Measurements from ENCODE around the gene MAK. TPM values are rescaled to one million over a fixed set of nuclear protein-coding genes. Genes with fewer than 3 reads are reported as not detected.

MAK gene
- total and polyA plus RNA-seq, 2 experiments from 2014 or later: 0.35 to 1.6 TPM

DNA sequence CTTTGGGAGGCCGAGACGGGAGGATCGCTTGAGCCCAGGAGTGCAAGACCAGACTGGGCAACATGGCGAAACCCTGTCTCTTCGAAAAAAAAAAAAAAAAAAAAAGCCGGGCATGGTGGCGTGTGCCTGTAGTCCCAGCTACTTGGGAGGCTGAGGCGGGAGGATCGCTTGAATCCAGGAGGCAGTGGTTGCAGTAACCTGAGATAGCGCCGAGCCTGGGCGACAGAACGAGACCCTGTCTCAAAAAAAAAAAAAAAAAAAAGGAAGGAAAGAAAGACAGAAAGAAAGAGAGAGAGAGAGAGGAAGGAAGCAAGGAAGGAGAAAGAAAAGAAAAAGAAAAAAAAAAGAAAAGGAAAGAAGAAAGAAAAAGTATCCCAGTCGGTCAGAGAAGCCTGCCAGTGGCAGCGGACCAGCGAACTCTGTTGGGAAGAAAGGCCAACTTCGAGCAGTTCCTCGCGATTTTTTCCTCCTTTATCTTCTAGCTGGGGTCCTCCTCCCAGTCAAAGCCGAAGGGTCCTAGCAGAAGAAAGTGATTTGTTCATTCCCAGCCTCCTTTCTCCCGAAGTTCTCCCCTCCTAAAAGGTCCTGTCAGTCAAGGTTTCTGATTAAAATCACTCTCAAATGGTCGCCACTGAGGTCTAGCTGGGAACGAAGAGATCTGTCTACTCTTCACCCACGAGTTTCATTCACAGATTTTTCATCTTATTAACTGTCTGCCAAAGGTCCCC is 46.1 kb upstream of the MAK start:
- peak overlapping the region; percentile 93 for H3K4me2 ChIP-seq
- 0 out of 2 replicates have a peak, but pooled peaks cover 2% of the 10 kb centered on the region for H3F3A ChIP-seq (replicated peaks; ENCODE audit: low read depth)
- H3K79me2 ChIP-seq (replicated peaks; ENCODE audit: insufficient read depth): no peaks in the 10 kb centered on the region
- Mint-ChIP-seq H3K4me3 (peak overlapping the region; percentile 82), H3K27me3 (ENCODE audit: insufficient read depth, low read depth, poor library complexity) (peaks cover 74% of the 10 kb centered on the region), H3K4me1 (peaks cover 8% of the 10 kb centered on the region), H3K27ac (no peak overlapping the region), H3K9me3 (no peaks in the 10 kb centered on the region; the same call in 2 of the 3 replicates), H3K36me3 (ENCODE audit: low read depth) (no peaks in the 10 kb centered on the region)
- H3K27me3 ChIP-seq (ENCODE audit: insufficient read depth): peaks cover 66% of the 10 kb centered on the region
- peak overlapping the region; percentile 97 for H2AFZ ChIP-seq
- no peaks in the 10 kb centered on the region for H3K36me3 ChIP-seq (ENCODE audit: insufficient read depth)
- no peak for ATAC-seq
- TF ChIP-seq, protein P1, sequence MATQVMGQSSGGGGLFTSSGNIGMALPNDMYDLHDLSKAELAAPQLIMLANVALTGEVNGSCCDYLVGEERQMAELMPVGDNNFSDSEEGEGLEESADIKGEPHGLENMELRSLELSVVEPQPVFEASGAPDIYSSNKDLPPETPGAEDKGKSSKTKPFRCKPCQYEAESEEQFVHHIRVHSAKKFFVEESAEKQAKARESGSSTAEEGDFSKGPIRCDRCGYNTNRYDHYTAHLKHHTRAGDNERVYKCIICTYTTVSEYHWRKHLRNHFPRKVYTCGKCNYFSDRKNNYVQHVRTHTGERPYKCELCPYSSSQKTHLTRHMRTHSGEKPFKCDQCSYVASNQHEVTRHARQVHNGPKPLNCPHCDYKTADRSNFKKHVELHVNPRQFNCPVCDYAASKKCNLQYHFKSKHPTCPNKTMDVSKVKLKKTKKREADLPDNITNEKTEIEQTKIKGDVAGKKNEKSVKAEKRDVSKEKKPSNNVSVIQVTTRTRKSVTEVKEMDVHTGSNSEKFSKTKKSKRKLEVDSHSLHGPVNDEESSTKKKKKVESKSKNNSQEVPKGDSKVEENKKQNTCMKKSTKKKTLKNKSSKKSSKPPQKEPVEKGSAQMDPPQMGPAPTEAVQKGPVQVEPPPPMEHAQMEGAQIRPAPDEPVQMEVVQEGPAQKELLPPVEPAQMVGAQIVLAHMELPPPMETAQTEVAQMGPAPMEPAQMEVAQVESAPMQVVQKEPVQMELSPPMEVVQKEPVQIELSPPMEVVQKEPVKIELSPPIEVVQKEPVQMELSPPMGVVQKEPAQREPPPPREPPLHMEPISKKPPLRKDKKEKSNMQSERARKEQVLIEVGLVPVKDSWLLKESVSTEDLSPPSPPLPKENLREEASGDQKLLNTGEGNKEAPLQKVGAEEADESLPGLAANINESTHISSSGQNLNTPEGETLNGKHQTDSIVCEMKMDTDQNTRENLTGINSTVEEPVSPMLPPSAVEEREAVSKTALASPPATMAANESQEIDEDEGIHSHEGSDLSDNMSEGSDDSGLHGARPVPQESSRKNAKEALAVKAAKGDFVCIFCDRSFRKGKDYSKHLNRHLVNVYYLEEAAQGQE (IDR thresholded peaks at IDR 0.05; ENCODE audit: unreplicated experiment): no peak
- TF ChIP-seq POLR2AphosphoS5 (IDR thresholded peaks at IDR 0.05; ENCODE audit: low read depth) (no peak), ZNF331 (CRISPR knock-in tag; IDR thresholded peaks at IDR 0.05; ENCODE audit: low read depth) (no peak), EZH2phosphoT487 (IDR thresholded peaks at IDR 0.05; ENCODE audit: unreplicated experiment) (no peak), ZNF114 (CRISPR knock-in tag; IDR thresholded peaks at IDR 0.05) (no peak), STAT1 (IDR thresholded peaks at IDR 0.05; ENCODE audit: unreplicated experiment) (no peak), EZH2 (IDR thresholded peaks at IDR 0.05; ENCODE audit: low read depth, unreplicated experiment) (no peak), CREB1 (CRISPR knock-in tag; IDR thresholded peaks at IDR 0.05; ENCODE audit: low read depth) (no peak), NANOG (IDR thresholded peaks at IDR 0.05; ENCODE audit: borderline replicate concordance) (no peak), ETS1 (IDR thresholded peaks at IDR 0.05) (no peak), JUNB (IDR thresholded peaks at IDR 0.05; ENCODE audit: unreplicated experiment) (no peak), ZNF462 (CRISPR knock-in tag; IDR thresholded peaks at IDR 0.05) (no peak)
- DNase-seq (ENCODE audit: low spot score): peak; percentile 79
- H3K4me1 ChIP-seq (ENCODE audit: insufficient read depth): 0 out of 2 replicates have a peak, but pooled peaks cover 6% of the 10 kb centered on the region
- H3K4me3 ChIP-seq: peak overlapping the region; percentile 68
- H3K27ac ChIP-seq (ENCODE audit: low read depth): no peak overlapping the region
- H3K9me2 ChIP-seq (ENCODE audit: insufficient read depth): no peaks in the 10 kb centered on the region
- H4K20me1 ChIP-seq (replicated peaks; ENCODE audit: insufficient read depth): no peaks in the 10 kb centered on the region
